Activated CD4-positive, alpha-beta T cell treated with anti-CD3 and anti-CD28 coated beads for 36 hours (primary cell): ENCODE data around the gene GGT6. TPM values are rescaled to one million over a fixed set of nuclear protein-coding genes. Genes with fewer than 3 reads are reported as not detected.
"Not testable (repeated sequence)": the region's sequence is repeated elsewhere in the genome, so short reads cannot be mapped to it uniquely, and the experiment has no call there.

Source experiments
- ATAC-seq: fragments of 200-7000 bp; cut with Tn5 transposase; one replicate; pipeline ENCODE4 v1.10.0; 2021; ENCODE audit warnings: mild to moderate bottlenecking, moderate library complexity
- CTCF ChIA-PET: fragments of 350-600 bp; sonication (Branson Sonifier 250); formaldehyde crosslinking; loops from one replicate; lab custom pipeline; 2021; ENCODE audit warnings: antibody characterized with exemption; lab: Charles Lee
- POLR2A ChIA-PET: fragments of 350-600 bp; sonication (Branson Sonifier 250); formaldehyde crosslinking; loops from one replicate; lab custom pipeline; 2021; ENCODE audit warnings: antibody characterized with exemption, inconsistent platforms; lab: Charles Lee
- DNase-seq: peaks from one replicate; pipeline ENCODE4 v3.0.0-alpha.2; 2020
- H3K27ac Mint-ChIP-seq: one replicate; pipeline ENCODE4 v1.8.0; 2021; ENCODE audit warnings: mixed read lengths
- H3K27me3 Mint-ChIP-seq: one replicate; pipeline ENCODE4 v1.8.0; 2021; ENCODE audit warnings: mixed read lengths
- H3K36me3 Mint-ChIP-seq: one replicate; pipeline ENCODE4 v1.8.0; 2021; ENCODE audit warnings: low read depth, mixed read lengths
- H3K4me1 Mint-ChIP-seq: one replicate; pipeline ENCODE4 v1.8.0; 2021; ENCODE audit warnings: mixed read lengths
- H3K4me3 Mint-ChIP-seq: one replicate; pipeline ENCODE4 v1.8.0; 2021; ENCODE audit warnings: mild to moderate bottlenecking, moderate library complexity, mixed read lengths
- H3K9me3 Mint-ChIP-seq: one replicate; pipeline ENCODE4 v1.8.0; 2021; ENCODE audit warnings: low read depth, mixed read lengths
- intact Hi-C, 2 experiments: fragments of 100-400 bp; cut with DNase I in 1 of 2; cut with micrococcal nuclease in 1 of 2; formaldehyde crosslinking; loops; one replicate each; pipeline versions ENCODE4 v1.14.2 to v1.15.1; 2022 to 2024; cut with DNase I, micrococcal nuclease
- total RNA-seq, 2 experiments: library from RNA; stranded (reverse); gene quantifications; one replicate each; pipeline ENCODE4 v1.2.3, GENCODE V29; 2021

Gene GGT6
- not detected for total RNA-seq

GRCh38 chr17:4560421-4560820, at the start of gene GGT6:
GGT6 (minus strand) TSS chr17:4560577; CDS start chr17:4560521, 56 bp downstream.
- CTCF ChIA-PET, result no interaction called here
- peaks cover 39% of the 10 kb centered on the region for H3K4me1 Mint-ChIP-seq

GRCh38 chr17:4610162-4610561, 49.8 kb upstream of the GGT6 start:
- CTCF ChIA-PET, result interaction anchor here (0.9 to 2.9 kb wide), 2 partner anchors 15 to 359 kb away, joined by 3 to 9 read pairs; no protein-coding TSS in a partner anchor
- Mint-ChIP-seq H3K4me1 (no peaks in the 10 kb centered on the region), H3K27ac (no peak overlapping the region), H3K27me3 (peaks cover 16% of the 10 kb centered on the region), H3K9me3 (no peaks in the 10 kb centered on the region), H3K4me3 (no peak overlapping the region), H3K36me3 (no peaks in the 10 kb centered on the region)
- DNase-seq, result no peak
- ATAC-seq, result no peak
- POLR2A ChIA-PET, result no interaction called here
- intact Hi-C loops, result no loop called here

More at GRCh38 chr17:4560421-4560820, at the start of gene GGT6:
- no peak for DNase-seq
- intact Hi-C loops, result loop anchor here (5.0 to 10.0 kb wide), 2 partner anchors 244 to 382 kb away; partner anchors contain the start of genes C17orf114 (in 1 of the 2), PLD2 (in 1 of the 2), RNF167 (in 1 of the 2) and SLC25A11 (in 1 of the 2)
- no peaks in the 10 kb centered on the region for H3K27me3 Mint-ChIP-seq
- H3K9me3 Mint-ChIP-seq, result peaks cover 2% of the 10 kb centered on the region
- no peak for ATAC-seq
- H3K36me3 Mint-ChIP-seq, result no peaks in the 10 kb centered on the region
- H3K27ac Mint-ChIP-seq, result peak within 1 kb of the TSS; percentile 5
- H3K4me3 Mint-ChIP-seq, result no peak within 1 kb of the TSS
- POLR2A ChIA-PET, result no interaction called here

DNA sequence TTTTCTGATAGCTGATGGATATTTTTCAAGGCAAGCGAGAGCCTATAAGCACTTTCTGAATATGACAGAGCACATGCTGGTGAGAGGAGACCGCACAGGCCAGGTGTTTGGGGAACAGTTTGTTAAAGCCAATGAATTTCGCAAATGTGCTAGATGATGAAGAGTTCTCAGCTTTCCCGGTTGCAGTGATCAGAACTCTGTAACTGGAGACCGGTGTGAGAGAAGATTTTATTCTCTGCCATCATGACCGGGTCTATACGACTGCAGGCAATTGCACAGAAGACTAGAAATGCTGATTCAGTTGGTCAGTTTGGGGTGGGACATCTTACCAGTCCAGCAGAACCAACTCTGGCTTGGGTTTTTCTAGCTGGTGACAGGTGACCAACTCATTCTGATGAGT, 49.4 kb upstream of the GGT6 start:
- no peak overlapping the region for H3K4me3 Mint-ChIP-seq
- H3K36me3 Mint-ChIP-seq, result no peaks in the 10 kb centered on the region
- CTCF ChIA-PET, result interaction anchor here (2.9 kb wide), 1 partner anchor 16 kb away, joined by 9 read pairs; no protein-coding TSS in a partner anchor
- H3K27ac Mint-ChIP-seq, result no peak overlapping the region
- POLR2A ChIA-PET, result no interaction called here
- intact Hi-C loops, result no loop called here
- H3K27me3 Mint-ChIP-seq, result peaks cover 16% of the 10 kb centered on the region
- no peaks in the 10 kb centered on the region for H3K4me1 Mint-ChIP-seq
- DNase-seq (no peak), ATAC-seq (no peak)
- H3K9me3 Mint-ChIP-seq, result no peaks in the 10 kb centered on the region

DNA sequence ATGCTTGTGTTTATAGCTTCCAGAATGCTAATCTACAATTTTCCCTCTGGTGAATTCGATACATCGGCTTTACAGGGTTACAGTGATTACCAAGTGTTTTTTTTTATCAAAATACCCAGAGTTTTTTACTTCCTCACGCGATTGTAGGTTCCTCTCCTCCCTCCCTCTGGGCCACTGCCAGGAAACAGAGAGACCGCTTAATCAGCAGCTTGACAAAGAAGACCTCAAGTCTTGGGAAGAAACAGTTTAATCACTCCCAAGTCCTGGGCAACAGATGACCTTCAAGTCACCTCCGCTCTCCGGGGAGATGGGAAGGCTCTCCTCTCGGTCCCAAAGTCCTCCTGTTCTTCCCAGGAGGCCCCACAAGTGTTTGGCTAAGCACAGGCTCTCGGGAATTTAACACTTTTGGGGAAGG, 47.4 kb upstream of the GGT6 start:
- ChIA-PET POLR2A (no interaction called here), CTCF (interaction anchor here (0.9 to 2.2 kb wide), 2 partner anchors 13 to 40 kb away, joined by 3 to 8 read pairs; no protein-coding TSS in a partner anchor)
- H3K4me3 Mint-ChIP-seq, result no peak overlapping the region
- no peak overlapping the region for H3K27ac Mint-ChIP-seq
- ATAC-seq (no peak), DNase-seq (no peak)
- intact Hi-C loops, result no loop called here
- H3K27me3 Mint-ChIP-seq, result peaks cover 16% of the 10 kb centered on the region
- H3K4me1 Mint-ChIP-seq, result no peaks in the 10 kb centered on the region
- no peaks in the 10 kb centered on the region for H3K36me3 Mint-ChIP-seq
- no peaks in the 10 kb centered on the region for H3K9me3 Mint-ChIP-seq

- intact Hi-C loops, result no loop called here
- H3K36me3 Mint-ChIP-seq, result no peaks in the 10 kb centered on the region
- H3K9me3 Mint-ChIP-seq, result no peaks in the 10 kb centered on the region
- no peaks in the 10 kb centered on the region for H3K4me1 Mint-ChIP-seq
- H3K27me3 Mint-ChIP-seq, result peaks cover 16% of the 10 kb centered on the region
- H3K4me3 Mint-ChIP-seq, result no peak overlapping the region
- no peak overlapping the region for H3K27ac Mint-ChIP-seq
- no peak for ATAC-seq
- ChIA-PET POLR2A (no interaction called here), CTCF (interaction anchor here (0.9 to 2.2 kb wide), 3 partner anchors 13 to 40 kb away, joined by 3 to 8 read pairs (median 3); no protein-coding TSS in a partner anchor)
- DNase-seq, result no peak
Measured at GRCh38 chr17:4607261-4607741, 46.9 kb upstream of the GGT6 start.

GRCh38 chr17:4605826-4606225, 45.4 kb upstream of the GGT6 start:
- Mint-ChIP-seq H3K9me3 (no peaks in the 10 kb centered on the region), H3K36me3 (no peaks in the 10 kb centered on the region), H3K27ac (no peak overlapping the region), H3K27me3 (peaks cover 14% of the 10 kb centered on the region), H3K4me1 (no peaks in the 10 kb centered on the region), H3K4me3 (no peak overlapping the region)
- ATAC-seq (no peak), DNase-seq (no peak)
- ChIA-PET POLR2A (no interaction called here), CTCF (interaction anchor here (2.2 kb wide), 1 partner anchor 39 kb away, joined by 8 read pairs; no protein-coding TSS in a partner anchor)
- intact Hi-C loops, result no loop called here

GRCh38 chr17:4604736-4605135, 44.4 kb upstream of the GGT6 start:
- intact Hi-C loops, H3K4me1 Mint-ChIP-seq: not testable (repeated sequence)

DNA sequence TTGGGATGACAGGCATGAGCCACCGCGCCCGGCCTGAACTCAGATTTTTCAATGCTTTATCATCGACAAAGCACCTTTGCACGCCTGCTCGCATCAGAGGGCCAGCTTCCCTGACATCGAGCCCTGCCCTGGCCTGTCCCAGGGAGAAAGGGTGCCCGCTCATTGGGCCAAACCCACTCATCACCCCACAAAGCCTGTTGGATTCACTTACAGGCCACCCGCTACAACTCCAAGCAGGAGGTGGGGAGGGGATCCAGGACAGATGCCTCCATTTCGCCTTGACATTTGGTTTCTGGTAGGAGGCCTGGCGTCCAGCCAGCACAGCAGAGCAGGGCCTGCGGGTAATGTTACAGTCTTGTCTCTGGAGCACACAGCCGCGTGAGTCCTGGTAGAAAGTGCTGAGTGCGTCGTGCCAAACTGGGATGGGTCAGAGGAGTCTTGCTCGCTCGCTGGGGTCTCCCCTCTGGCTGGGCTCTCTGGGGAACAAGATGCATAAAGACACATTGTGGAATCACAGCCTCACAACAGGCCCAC, 43.8 kb upstream of the GGT6 start:
- Mint-ChIP-seq H3K4me1 (no peaks in the 10 kb centered on the region), H3K27ac (no peak overlapping the region), H3K27me3 (peaks cover 13% of the 10 kb centered on the region), H3K4me3 (no peak overlapping the region), H3K9me3 (no peaks in the 10 kb centered on the region), H3K36me3 (no peaks in the 10 kb centered on the region)
- POLR2A ChIA-PET, result no interaction called here
- CTCF ChIA-PET, result no interaction called here
- DNase-seq, result no peak
- ATAC-seq, result no peak
- intact Hi-C loops, result no loop called here

More at GRCh38 chr17:4604736-4605135, 44.4 kb upstream of the GGT6 start:
- ATAC-seq, DNase-seq, H3K36me3 Mint-ChIP-seq, POLR2A ChIA-PET, H3K9me3 Mint-ChIP-seq, H3K4me3 Mint-ChIP-seq, H3K27ac Mint-ChIP-seq: not testable (repeated sequence)
- CTCF ChIA-PET, result interaction anchor here (0.7 kb wide), 1 partner anchor 22 kb away, joined by 3 read pairs; no protein-coding TSS in a partner anchor
- peaks cover 14% of the 10 kb centered on the region for H3K27me3 Mint-ChIP-seq

- ChIA-PET CTCF (interaction anchor here (0.9 kb wide), 1 partner anchor 36 kb away, joined by 3 read pairs; no protein-coding TSS in a partner anchor), POLR2A (no interaction called here)
- H3K4me1 Mint-ChIP-seq, result no peaks in the 10 kb centered on the region
- intact Hi-C loops, result no loop called here
- no peaks in the 10 kb centered on the region for H3K27me3 Mint-ChIP-seq
- DNase-seq, result no peak
- H3K36me3 Mint-ChIP-seq, result no peaks in the 10 kb centered on the region
- no peak for ATAC-seq
- no peak overlapping the region for H3K27ac Mint-ChIP-seq
- H3K4me3 Mint-ChIP-seq, result no peak overlapping the region
- no peaks in the 10 kb centered on the region for H3K9me3 Mint-ChIP-seq
Measured at GRCh38 chr17:4602041-4602440, 41.7 kb upstream of the GGT6 start.

- Mint-ChIP-seq H3K4me1 (no peaks in the 10 kb centered on the region), H3K36me3 (no peaks in the 10 kb centered on the region), H3K4me3 (no peak overlapping the region), H3K9me3 (no peaks in the 10 kb centered on the region), H3K27me3 (no peaks in the 10 kb centered on the region), H3K27ac (no peak overlapping the region)
- intact Hi-C loops, result no loop called here
- no peak for ATAC-seq
- CTCF ChIA-PET, result no interaction called here
- no peak for DNase-seq
- POLR2A ChIA-PET, result no interaction called here
Measured at GRCh38 chr17:4601326-4601725, 40.9 kb upstream of the GGT6 start.

DNA sequence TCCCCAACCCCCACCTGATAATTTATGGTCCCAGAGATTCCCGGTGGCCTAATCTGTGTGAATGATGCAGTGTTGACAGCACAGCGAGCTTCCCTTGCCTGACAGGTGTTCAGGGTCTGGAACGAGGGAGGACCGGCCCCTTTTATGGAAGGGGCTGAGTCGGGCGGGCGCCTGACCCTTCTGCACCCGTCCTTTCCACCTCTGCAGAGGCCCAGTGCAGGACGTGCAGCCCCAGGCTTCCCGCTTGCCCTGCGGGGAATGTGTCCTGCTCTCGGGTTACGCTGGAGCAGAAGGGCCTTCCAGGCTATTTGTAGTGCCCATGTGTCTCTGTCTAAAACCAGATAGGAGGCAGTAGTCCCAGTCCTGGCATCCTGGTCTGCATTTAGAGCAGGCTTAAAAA, 40.2 kb upstream of the GGT6 start:
- no peaks in the 10 kb centered on the region for H3K36me3 Mint-ChIP-seq
- intact Hi-C loops, result no loop called here
- DNase-seq (no peak), ATAC-seq (no peak)
- no peaks in the 10 kb centered on the region for H3K9me3 Mint-ChIP-seq
- no peak overlapping the region for H3K27ac Mint-ChIP-seq
- POLR2A ChIA-PET, result no interaction called here
- no peaks in the 10 kb centered on the region for H3K27me3 Mint-ChIP-seq
- CTCF ChIA-PET, result interaction anchor here (0.9 kb wide), 1 partner anchor 15 kb away, joined by 3 read pairs; no protein-coding TSS in a partner anchor
- no peak overlapping the region for H3K4me3 Mint-ChIP-seq
- H3K4me1 Mint-ChIP-seq, result no peaks in the 10 kb centered on the region
